Psoas muscle (tissue), 8 donors: ENCODE data around the gene FASN. TPM values are rescaled to one million over a fixed set of nuclear protein-coding genes. Genes with fewer than 3 reads are reported as not detected.
A peak's percentile ranks its signal among the peaks of the same experiment; 100 is the strongest.

Experiments
- ATAC-seq, 4 donors: fragments of 200-7000 bp; cut with Tn5 transposase; one replicate each; pipeline ENCODE4 v1.9.1; 2020; ENCODE audit warnings: moderate library complexity in 3 of 4, mild to moderate bottlenecking in 2 of 4
- DNase-seq, 2 donors: peaks; one replicate each; pipeline ENCODE4 v3.0.0-alpha.2; 2020
- H3K27ac ChIP-seq: fragments of 200-600 bp; one replicate; pipeline ENCODE4 v1.8.0; 2022
- H3K27me3 ChIP-seq, 3 donors: fragments of 200-600 bp in 1 of 3; one replicate each; pipeline versions ENCODE4 v1.6.1 to v1.8.0; 2013 to 2022; ENCODE audit warnings: low read length in 2 of 3, mild to moderate bottlenecking in 2 of 3, moderate library complexity in 1 of 3; ENCODE audit not compliant: insufficient read depth in 3 of 3
- H3K36me3 ChIP-seq, 2 donors: fragments of 200-600 bp in 1 of 2; one replicate each; pipeline versions ENCODE4 v1.6.1 to v1.8.0; 2013 to 2022; ENCODE audit warnings: low read depth in 1 of 2, mild to moderate bottlenecking in 1 of 2, moderate library complexity in 1 of 2; ENCODE audit not compliant: insufficient read depth in 1 of 2
- H3K4me1 ChIP-seq: fragments of 200-600 bp; one replicate; pipeline ENCODE4 v1.8.0; 2022
- H3K4me3 ChIP-seq: fragments of 200-600 bp; one replicate; pipeline ENCODE4 v1.8.0; 2022; ENCODE audit warnings: mild to moderate bottlenecking
- H3K9me3 ChIP-seq: fragments of 200-600 bp; one replicate; pipeline ENCODE4 v1.8.0; 2022
- CTCF ChIP-seq: fragments of 200-600 bp; IDR thresholded peaks from one replicate; pipeline ENCODE4 v1.8.0; 2022; ENCODE audit warnings: antibody characterized with exemption
- WGBS, 3 donors: extraction: QIAGEN DNeasy Blood & Tissue Kit; methylation state at CpG; one replicate each; pipeline versions ENCODE4 v1.1.6 to v1.1.7; 2013; 5-methylcytosine and 5-hydroxymethylcytosine counted together
- intact Hi-C, 2 donors: fragments of 100-400 bp; cut with DNase I; formaldehyde crosslinking; loops; one replicate each; pipeline versions ENCODE4 v1.11.0 to v1.14.2; 2022
- polyA plus RNA-seq, 3 donors: library from polyadenylated mRNA; stranded (reverse); fragments of 200-250 nt; gene quantifications; one replicate each; pipeline ENCODE4 v1.2.3, GENCODE V29; 2013
- total RNA-seq, 4 donors: library from RNA; stranded (reverse); fragmentation: NEBNext Ultra II Directional in 2 of 4; extraction: Animal tissue kit (Norgen Biotek cat#: 25700) in 2 of 4; gene quantifications; one replicate each; pipeline versions ENCODE4 v1.2.1 to v1.2.4, GENCODE V29; 2021 to 2023
- donor health status: healthy with polysubstance abuse.
- donor health status: DM: no; HTN: no; CAD: no; lungs with moderate emphysema.
- donor health status: Bipolar disorder and iron deficiency.
- donor health status: healthy.
- donor health status: DM: yes; HTN: yes; CAD: no.
- donor health status: DM: no; HTN: no; CAD: no.
- donor health status: DM: no; HTN: no; CAD: no.
- donor health status: DM: yes; HTN: yes; CAD: no.

FASN gene
- total and polyA plus RNA-seq, 7 donors = 8.9 to 37.3 (median 22.7) TPM

- intact Hi-C loops = loop anchor here in 1 of 2 donors (2.0 kb wide), 1 partner anchor 31 kb away; no protein-coding TSS in a partner anchor
- 5 to 9% (median 6%) methylated on average over 41 to 74 of the region's 77 CpGs for WGBS, 3 donors
- peaks cover 28% of the 10 kb centered on the region for H3K4me1 ChIP-seq
- H3K27me3 ChIP-seq = no peaks in the 10 kb centered on the region
- peak overlapping the region; percentile 97 for H3K27ac ChIP-seq
- no peak for TF ChIP-seq CTCF
- ATAC-seq (no peak), DNase-seq (peak; percentile 47 to 71)
- peaks cover 0 to 42% of the 10 kb centered on the region in 2 donors for H3K36me3 ChIP-seq
- peak overlapping the region; percentile 87 for H3K4me3 ChIP-seq
- H3K9me3 ChIP-seq = no peaks in the 10 kb centered on the region
Observed at GRCh38 chr17:82097184-82097918, 685 bp downstream of the FASN start.

GRCh38 chr17:82096709-82097183 is 1.3 kb downstream of the FASN start:
- TF ChIP-seq CTCF = no peak
- DNase-seq (peak in 1 of 2 donors; percentile 50), ATAC-seq (no peak)
- Histone ChIP-seq H3K36me3 (peaks cover 0 to 48% of the 10 kb centered on the region in 2 donors), H3K4me1 (peaks cover 23% of the 10 kb centered on the region), H3K27me3 (no peaks in the 10 kb centered on the region), H3K4me3 (peak overlapping the region; percentile 87), H3K9me3 (no peaks in the 10 kb centered on the region), H3K27ac (no peak overlapping the region)
- intact Hi-C loops = loop anchor here in 1 of 2 donors (2.0 kb wide), 1 partner anchor 30 kb away; no protein-coding TSS in a partner anchor
- 64 to 70% (median 68%) methylated on average over 8 of the region's 8 CpGs for WGBS, 3 donors

- peaks cover 16% of the 10 kb centered on the region for H3K4me1 ChIP-seq
- TF ChIP-seq CTCF = no peak
- H3K9me3 ChIP-seq = no peaks in the 10 kb centered on the region
- H3K27me3 ChIP-seq = no peaks in the 10 kb centered on the region
- H3K27ac ChIP-seq = no peak overlapping the region
- intact Hi-C loops = loop anchor here in 1 of 2 donors (2.0 kb wide), 1 partner anchor 29 kb away; no protein-coding TSS in a partner anchor
- 92% methylated on average over 30 to 35 of the region's 35 CpGs for WGBS, 3 donors
- H3K36me3 ChIP-seq = peaks cover 0 to 55% of the 10 kb centered on the region in 2 donors
- DNase-seq (peak; percentile 18 to 55), ATAC-seq (no peak)
- peak overlapping the region; percentile 87 for H3K4me3 ChIP-seq
Observed at GRCh38 chr17:82095777-82096708, 2.0 kb downstream of the FASN start.

- no peaks in the 10 kb centered on the region for H3K27me3 ChIP-seq
- no peaks in the 10 kb centered on the region for H3K9me3 ChIP-seq
- ATAC-seq (no peak), DNase-seq (peak; percentile 12 to 52)
- H3K4me3 ChIP-seq = peak overlapping the region; percentile 1
- WGBS, 3 donors = 90 to 93% (median 91%) methylated on average over 35 to 37 of the region's 37 CpGs
- TF ChIP-seq CTCF = no peak
- peaks cover 1 to 64% of the 10 kb centered on the region in 2 donors for H3K36me3 ChIP-seq
- intact Hi-C loops = no loop called here
- H3K27ac ChIP-seq = no peak overlapping the region
- peaks cover 13% of the 10 kb centered on the region for H3K4me1 ChIP-seq
Observed at GRCh38 chr17:82094931-82095776, 2.9 kb downstream of the FASN start.
